Smooth muscle cell (in vitro differentiated cells): ENCODE data around the gene IFT122. TPM values are rescaled to one million over a fixed set of nuclear protein-coding genes. Genes with fewer than 3 reads are reported as not detected.

ENCODE experiments used
- DNase-seq: peaks from one replicate; lab custom pipeline; 2025; ENCODE audit not compliant: unreplicated experiment; lab: John Stamatoyannopoulos, UW
- H2AFZ ChIP-seq: fragments of 200-600 bp; sonication (generic); 2 replicates; pipeline ENCODE4 v1.6.0; 2016; ENCODE audit warnings: antibody characterized with exemption, low read depth, mild to moderate bottlenecking
- H3F3A ChIP-seq: fragments of 200-600 bp; sonication (generic); 2 replicates; pipeline ENCODE4 v1.6.0; 2017; ENCODE audit warnings: antibody characterized with exemption, low read depth
- H3K27ac ChIP-seq: fragments of 200-600 bp; sonication (generic); 2 replicates; pipeline ENCODE4 v1.5.1; 2016; ENCODE audit warnings: low read depth, mild to moderate bottlenecking
- H3K27me3 ChIP-seq: fragments of 200-600 bp; sonication (generic); 2 replicates; pipeline ENCODE4 v1.6.1; 2016; ENCODE audit warnings: low read depth, mild to moderate bottlenecking
- H3K36me3 ChIP-seq: fragments of 200-600 bp; sonication (generic); 2 replicates; pipeline ENCODE4 v1.5.1; 2016; ENCODE audit warnings: low read depth
- H3K4me1 ChIP-seq: fragments of 200-600 bp; sonication (generic); 2 replicates; pipeline ENCODE4 v1.5.1; 2016; ENCODE audit warnings: low read depth
- H3K4me2 ChIP-seq: fragments of 200-600 bp; sonication (generic); 2 replicates; pipeline ENCODE4 v1.6.0; 2016; ENCODE audit warnings: mild to moderate bottlenecking
- H3K4me3 ChIP-seq: fragments of 200-600 bp; sonication (generic); 2 replicates; pipeline ENCODE4 v1.5.1; 2016; ENCODE audit warnings: mild to moderate bottlenecking
- H3K79me2 ChIP-seq: fragments of 200-600 bp; sonication (generic); 2 replicates; pipeline ENCODE4 v1.6.0; 2016; ENCODE audit warnings: low read depth, mild to moderate bottlenecking
- H3K9ac ChIP-seq: fragments of 200-600 bp; sonication (generic); 2 replicates; pipeline ENCODE4 v1.6.0; 2016; ENCODE audit warnings: low read depth
- H3K9me3 ChIP-seq: fragments of 200-600 bp; sonication (generic); replicated peaks from 2 replicates; pipeline ENCODE4 v1.5.1; 2016; ENCODE audit warnings: low read depth
- H4K20me1 ChIP-seq: fragments of 200-600 bp; sonication (generic); 2 replicates; pipeline ENCODE4 v1.6.0; 2016; ENCODE audit warnings: low read depth
- WGBS: methylation state at CpG from one replicate; pipeline ENCODE4 v1.1.7; 2016; ENCODE audit warnings: low lambda C conversion rate; 5-methylcytosine and 5-hydroxymethylcytosine counted together
- polyA plus RNA-seq: library from polyadenylated mRNA; unstranded; fragments of >200 nt; fragmentation: Nextera tagmentation; extraction: Ambion mirVana; gene quantifications from 2 replicates; pipeline ENCODE4 v1.2.1, GENCODE V29; 2016
- total RNA-seq: library from RNA; depleted of rRNA; stranded (reverse); fragments of >200 nt; gene quantifications from 2 replicates; pipeline ENCODE4 v1.2.3, GENCODE V29; 2014
- TF ChIP-seq, protein P1 (sequence below): fragments of 200-600 bp; sonication (generic); IDR thresholded peaks from 2 replicates; pipeline ENCODE4 v1.5.1; 2017; ENCODE audit warnings: borderline replicate concordance, mild to moderate bottlenecking, antibody characterized with exemption; ENCODE audit not compliant: insufficient read depth, poor library complexity, severe bottlenecking

IFT122 gene
- total and polyA plus RNA-seq, 2 experiments from 2014 or later = 13.4 to 17.4 TPM

DNA sequence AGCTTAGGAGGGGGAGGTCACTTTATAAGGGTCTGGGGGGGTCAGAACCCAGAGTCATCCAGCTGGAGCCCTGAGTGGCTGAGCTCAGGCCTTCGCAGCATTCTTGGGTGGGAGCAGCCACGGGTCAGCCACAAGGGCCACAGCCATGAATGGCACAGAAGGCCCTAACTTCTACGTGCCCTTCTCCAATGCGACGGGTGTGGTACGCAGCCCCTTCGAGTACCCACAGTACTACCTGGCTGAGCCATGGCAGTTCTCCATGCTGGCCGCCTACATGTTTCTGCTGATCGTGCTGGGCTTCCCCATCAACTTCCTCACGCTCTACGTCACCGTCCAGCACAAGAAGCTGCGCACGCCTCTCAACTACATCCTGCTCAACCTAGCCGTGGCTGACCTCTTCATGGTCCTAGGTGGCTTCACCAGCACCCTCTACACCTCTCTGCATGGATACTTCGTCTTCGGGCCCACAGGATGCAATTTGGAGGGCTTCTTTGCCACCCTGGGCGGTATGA is 88.6 kb downstream of the IFT122 start, which contains the start of gene RHO:
Gene RHO (plus strand): TSS at position 51 of the 512 bp plus-strand sequence. CDS start 95 bp downstream, at position 146.
- TF ChIP-seq, protein P1, sequence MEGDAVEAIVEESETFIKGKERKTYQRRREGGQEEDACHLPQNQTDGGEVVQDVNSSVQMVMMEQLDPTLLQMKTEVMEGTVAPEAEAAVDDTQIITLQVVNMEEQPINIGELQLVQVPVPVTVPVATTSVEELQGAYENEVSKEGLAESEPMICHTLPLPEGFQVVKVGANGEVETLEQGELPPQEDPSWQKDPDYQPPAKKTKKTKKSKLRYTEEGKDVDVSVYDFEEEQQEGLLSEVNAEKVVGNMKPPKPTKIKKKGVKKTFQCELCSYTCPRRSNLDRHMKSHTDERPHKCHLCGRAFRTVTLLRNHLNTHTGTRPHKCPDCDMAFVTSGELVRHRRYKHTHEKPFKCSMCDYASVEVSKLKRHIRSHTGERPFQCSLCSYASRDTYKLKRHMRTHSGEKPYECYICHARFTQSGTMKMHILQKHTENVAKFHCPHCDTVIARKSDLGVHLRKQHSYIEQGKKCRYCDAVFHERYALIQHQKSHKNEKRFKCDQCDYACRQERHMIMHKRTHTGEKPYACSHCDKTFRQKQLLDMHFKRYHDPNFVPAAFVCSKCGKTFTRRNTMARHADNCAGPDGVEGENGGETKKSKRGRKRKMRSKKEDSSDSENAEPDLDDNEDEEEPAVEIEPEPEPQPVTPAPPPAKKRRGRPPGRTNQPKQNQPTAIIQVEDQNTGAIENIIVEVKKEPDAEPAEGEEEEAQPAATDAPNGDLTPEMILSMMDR = no peak

DNA sequence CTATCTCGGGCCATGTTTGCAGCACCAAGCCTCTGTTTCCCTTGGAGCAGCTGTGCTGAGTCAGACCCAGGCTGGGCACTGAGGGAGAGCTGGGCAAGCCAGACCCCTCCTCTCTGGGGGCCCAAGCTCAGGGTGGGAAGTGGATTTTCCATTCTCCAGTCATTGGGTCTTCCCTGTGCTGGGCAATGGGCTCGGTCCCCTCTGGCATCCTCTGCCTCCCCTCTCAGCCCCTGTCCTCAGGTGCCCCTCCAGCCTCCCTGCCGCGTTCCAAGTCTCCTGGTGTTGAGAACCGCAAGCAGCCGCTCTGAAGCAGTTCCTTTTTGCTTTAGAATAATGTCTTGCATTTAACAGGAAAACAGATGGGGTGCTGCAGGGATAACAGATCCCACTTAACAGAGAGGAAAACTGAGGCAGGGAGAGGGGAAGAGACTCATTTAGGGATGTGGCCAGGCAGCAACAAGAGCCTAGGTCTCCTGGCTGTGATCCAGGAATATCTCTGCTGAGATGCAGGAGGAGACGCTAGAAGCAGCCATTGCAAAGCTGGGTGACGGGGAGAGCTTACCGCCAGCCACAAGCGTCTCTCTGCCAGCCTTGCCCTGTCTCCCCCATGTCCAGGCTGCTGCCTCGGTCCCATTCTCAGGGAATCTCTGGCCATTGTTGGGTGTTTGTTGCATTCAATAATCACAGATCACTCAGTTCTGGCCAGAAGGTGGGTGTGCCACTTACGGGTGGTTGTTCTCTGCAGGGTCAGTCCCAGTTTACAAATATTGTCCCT is 89.6 kb downstream of the IFT122 start:
- 88% methylated on average over 12 of the region's 12 CpGs for WGBS
- no peaks in the 10 kb centered on the region for H3F3A ChIP-seq
- no peak for DNase-seq

More for the DNA sequence above, 88.6 kb downstream of the IFT122 start, which contains the start of gene RHO:
- no peak within 1 kb of the TSS for H3K4me2 ChIP-seq
- H3K9me3 ChIP-seq = no peaks in the 10 kb centered on the region
- no peaks in the 10 kb centered on the region for H3K36me3 ChIP-seq
- H2AFZ ChIP-seq = no peak within 1 kb of the TSS
- peaks cover 4% of the 10 kb centered on the region for H3K4me1 ChIP-seq
- no peak within 1 kb of the TSS for H3K4me3 ChIP-seq
- DNase-seq = no peak
- H3K27me3 ChIP-seq = no peaks in the 10 kb centered on the region
- H3K9ac ChIP-seq = no peak within 1 kb of the TSS
- no peak within 1 kb of the TSS for H3K27ac ChIP-seq
- no peaks in the 10 kb centered on the region for H3F3A ChIP-seq
- no peaks in the 10 kb centered on the region for H4K20me1 ChIP-seq
- H3K79me2 ChIP-seq = no peaks in the 10 kb centered on the region
- 96% methylated on average over 18 of the region's 18 CpGs for WGBS

DNA sequence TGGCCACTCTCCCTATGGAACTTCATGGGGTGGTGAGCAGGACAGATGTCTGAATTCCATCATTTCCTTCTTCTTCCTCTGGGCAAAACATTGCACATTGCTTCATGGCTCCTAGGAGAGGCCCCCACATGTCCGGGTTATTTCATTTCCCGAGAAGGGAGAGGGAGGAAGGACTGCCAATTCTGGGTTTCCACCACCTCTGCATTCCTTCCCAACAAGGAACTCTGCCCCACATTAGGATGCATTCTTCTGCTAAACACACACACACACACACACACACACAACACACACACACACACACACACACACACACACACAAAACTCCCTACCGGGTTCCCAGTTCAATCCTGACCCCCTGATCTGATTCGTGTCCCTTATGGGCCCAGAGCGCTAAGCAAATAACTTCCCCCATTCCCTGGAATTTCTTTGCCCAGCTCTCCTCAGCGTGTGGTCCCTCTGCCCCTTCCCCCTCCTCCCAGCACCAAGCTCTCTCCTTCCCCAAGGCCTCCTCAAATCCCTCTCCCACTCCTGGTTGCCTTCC is 90.3 kb downstream of the IFT122 start:
- no peaks in the 10 kb centered on the region for H4K20me1 ChIP-seq
- no peak overlapping the region for H3K27ac ChIP-seq
- no peak for DNase-seq
- H3K4me3 ChIP-seq = no peak overlapping the region
- no peaks in the 10 kb centered on the region for H3K9me3 ChIP-seq
- H3K4me2 ChIP-seq = no peak overlapping the region
- TF ChIP-seq, protein P1 = no peak
- H2AFZ ChIP-seq = no peak overlapping the region
- H3K9ac ChIP-seq = no peak overlapping the region
- H3F3A ChIP-seq = no peaks in the 10 kb centered on the region
- no peaks in the 10 kb centered on the region for H3K27me3 ChIP-seq
- no peaks in the 10 kb centered on the region for H3K36me3 ChIP-seq
- 38% methylated on average over 6 of the region's 6 CpGs for WGBS
- H3K4me1 ChIP-seq = peaks cover 4% of the 10 kb centered on the region
- H3K79me2 ChIP-seq = no peaks in the 10 kb centered on the region

More for the DNA sequence above, 89.6 kb downstream of the IFT122 start:
- no peaks in the 10 kb centered on the region for H3K9me3 ChIP-seq
- H3K36me3 ChIP-seq = no peaks in the 10 kb centered on the region
- H3K27ac ChIP-seq = no peak overlapping the region
- H3K27me3 ChIP-seq = no peaks in the 10 kb centered on the region
- H2AFZ ChIP-seq = no peak overlapping the region
- H3K79me2 ChIP-seq = no peaks in the 10 kb centered on the region
- no peak overlapping the region for H3K4me2 ChIP-seq
- no peaks in the 10 kb centered on the region for H4K20me1 ChIP-seq
- no peak overlapping the region for H3K9ac ChIP-seq
- peaks cover 4% of the 10 kb centered on the region for H3K4me1 ChIP-seq
- TF ChIP-seq, protein P1 = no peak
- no peak overlapping the region for H3K4me3 ChIP-seq
